Measurements from ENCODE around the gene WASF1.
"Not testable (repeated sequence)": the region's sequence is repeated elsewhere in the genome, so short reads cannot be mapped to it uniquely, and the experiment has no call there.

Gene WASF1

DNA sequence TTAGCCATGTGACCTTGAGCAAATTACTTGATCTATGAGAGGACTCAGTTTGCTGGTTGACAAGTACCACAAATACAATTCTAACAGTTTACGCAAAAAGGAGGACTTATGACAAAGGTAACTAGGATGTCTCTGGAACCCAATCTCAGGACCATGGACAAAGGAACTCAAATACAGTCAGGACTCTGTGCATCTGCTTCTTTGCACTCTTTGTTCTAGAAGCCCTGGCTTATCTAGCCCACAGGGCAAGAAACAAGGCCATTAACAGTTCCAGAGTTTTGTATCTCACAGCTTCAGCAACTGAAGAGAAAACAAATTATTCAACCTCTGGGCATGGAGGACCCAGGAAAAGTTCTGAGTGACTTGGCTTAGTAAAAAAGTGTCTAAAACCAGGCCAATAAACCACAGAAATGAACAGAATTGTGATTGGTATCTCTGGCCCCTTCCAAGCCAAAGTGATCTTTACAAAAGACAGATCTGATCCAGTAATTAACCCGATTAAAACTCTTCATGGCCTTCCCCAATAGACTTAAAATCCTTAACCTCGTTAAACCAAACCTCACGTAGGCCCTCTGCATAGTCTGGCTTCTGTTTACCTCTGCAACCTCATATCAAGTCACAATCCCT, 5.9 kb downstream of the WASF1 start:
- no peak for DNase-seq

DNA sequence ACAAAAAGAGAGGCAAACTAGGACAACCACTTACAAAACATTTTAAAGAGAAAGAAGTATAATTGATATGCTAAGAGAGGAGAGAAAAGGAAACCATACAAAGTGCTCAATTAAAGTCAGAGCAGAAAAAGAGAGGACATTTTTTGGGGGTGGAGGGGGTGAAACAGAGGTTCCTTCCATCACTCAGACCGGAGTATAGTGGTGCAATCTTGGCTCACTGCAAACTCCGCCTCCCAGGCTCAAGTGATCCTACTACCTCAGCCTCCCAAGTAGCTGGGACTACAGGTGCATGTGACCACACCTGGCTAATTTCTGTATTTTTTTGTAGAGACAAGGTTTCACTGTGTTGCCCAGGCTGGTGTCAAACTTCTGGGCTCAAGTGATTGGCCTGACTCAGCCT, 9.4 kb downstream of the WASF1 start:
- DNase-seq: no peak

DNA sequence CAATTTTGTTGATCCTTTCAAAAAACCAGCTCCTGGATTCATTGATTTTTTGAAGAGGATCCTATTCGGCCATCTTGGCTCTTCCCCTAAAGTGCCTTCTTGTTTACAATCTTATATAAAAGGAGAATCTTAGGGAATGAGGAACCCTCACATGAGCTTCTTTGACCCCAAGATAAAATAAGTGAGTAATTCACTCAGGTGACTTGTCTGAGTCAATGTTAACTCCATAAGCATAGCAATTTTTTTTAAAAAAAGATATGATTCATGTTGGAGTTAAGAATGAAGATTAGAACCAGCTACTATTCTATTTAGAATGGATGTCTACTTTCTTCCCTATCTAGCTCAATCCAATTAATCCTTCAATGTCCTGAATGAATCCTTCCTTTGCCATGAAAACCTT, 21.0 kb downstream of the WASF1 start:
- no peak for DNase-seq

DNA sequence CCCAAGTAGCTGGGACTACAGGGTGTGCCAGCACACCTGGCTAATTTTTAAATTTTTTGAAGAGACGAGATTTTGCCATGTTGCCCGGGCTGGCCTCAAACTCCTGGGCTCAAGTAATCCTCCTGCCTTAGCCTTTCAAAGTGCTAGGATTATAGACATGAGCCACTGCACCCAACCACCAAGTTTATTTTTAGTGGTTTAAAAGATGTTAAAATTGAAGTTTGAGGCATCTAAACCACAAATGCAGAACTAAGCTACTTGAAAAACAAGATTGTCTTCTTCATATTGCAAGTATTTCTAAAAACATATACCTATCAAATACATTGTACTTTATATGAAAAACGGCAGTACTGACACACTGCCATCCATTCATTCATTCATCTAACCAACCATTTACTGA, 31.6 kb downstream of the WASF1 start:
- no peak for DNase-seq

DNA sequence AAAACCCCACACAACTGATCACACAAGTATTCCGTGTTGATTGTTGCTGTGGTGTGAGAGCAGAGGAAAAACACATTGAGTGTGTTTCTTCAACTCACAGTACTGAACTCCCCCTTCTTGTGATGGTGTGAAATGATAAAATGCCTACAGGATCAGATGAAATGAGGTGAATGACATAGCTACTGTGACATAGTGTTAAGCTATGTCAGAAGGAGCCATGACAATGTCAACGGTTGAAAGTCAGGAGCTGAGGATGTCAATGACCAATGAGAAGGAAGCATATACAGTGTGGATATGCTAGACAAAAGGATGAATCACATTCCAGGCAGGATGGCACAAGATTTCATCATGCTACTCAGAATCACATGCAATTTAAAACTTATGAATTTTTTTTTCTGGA, 38.8 kb downstream of the WASF1 start:
- DNase-seq: no peak

DNA sequence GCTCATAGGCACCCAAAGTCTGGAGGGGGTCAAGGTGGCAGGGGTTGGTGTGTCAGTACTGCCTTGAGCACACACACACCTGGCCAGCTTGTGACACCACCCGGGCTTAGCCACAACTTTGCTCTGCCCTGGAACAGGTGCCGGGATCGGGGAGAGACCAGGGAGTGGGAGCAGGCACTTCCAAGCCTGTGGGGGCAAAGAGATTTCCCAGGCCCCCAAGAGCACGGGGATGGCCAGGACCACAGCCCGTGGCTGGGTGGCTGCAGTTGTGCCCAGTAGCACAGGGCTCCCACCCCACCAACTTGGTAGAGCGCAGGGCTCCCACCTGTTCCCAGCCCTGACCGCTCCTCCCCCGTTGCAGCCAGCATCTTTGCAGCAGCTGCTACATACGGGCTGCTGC, 40.4 kb downstream of the WASF1 start:
- no peak for DNase-seq

DNA sequence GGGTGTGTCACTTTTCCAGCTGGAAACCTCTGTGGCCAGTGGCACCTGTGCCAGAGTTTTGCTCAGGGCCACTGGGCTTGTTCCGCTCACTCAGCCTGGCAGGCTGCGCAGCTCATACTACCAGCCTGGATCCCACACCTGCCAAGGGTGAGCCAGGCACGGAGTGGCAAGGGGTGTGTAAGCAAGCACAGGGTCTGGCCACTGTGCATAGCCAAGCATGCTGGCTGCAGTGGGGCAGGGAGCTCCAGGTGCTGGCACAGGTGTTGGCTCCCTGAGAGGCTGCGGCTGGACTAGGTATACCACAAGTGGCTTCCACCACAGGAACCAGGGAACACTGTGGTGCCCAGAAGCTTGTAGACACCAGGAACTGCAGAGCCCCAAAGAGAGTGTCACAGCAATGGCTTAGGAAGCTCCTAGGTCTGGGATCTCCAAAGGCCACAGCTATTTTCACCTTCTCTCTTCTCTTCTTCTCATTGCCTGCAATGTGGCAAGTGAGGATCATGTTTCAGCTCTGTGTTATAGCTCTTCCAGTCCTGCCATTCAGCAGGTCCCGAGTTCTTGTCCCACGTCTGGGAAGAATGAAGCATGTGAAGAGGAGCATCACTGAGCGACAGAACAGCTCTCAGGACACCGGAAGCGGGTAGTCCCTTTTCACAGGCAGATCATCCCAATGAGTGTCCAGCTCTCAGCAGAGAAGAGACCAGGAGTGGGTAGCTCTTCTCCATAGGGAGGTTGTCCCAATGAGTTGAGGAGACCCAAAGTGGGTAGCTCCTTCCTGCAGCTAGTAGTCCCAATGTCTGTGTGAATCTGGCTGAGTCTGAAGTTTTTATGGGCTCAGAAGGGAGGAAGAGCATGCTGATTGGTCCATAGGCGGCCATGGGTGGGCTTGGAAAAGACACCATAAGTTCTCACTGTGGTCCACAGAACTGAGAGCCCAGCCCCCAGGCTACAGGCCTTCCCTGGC, 41.3 kb downstream of the WASF1 start:
- no peak for DNase-seq

DNA sequence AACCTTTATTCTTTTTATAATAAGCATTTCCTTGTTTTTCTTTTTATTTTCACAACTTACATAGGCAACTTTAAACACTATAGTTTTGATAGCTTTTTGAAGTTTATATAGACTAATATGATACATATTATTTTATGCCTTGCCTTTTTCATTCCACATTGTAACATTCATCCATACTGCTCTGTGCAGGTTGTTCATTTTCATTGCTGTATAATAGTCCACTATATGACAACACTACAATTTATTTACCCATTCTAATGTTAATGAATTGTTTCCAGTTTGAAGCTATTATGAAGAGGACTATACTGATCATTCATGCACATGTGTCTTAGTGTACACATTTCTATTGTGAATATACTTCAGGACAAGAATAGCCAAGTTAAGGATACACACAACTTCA, 49.1 kb downstream of the WASF1 start:
- DNase-seq: no peak

DNA sequence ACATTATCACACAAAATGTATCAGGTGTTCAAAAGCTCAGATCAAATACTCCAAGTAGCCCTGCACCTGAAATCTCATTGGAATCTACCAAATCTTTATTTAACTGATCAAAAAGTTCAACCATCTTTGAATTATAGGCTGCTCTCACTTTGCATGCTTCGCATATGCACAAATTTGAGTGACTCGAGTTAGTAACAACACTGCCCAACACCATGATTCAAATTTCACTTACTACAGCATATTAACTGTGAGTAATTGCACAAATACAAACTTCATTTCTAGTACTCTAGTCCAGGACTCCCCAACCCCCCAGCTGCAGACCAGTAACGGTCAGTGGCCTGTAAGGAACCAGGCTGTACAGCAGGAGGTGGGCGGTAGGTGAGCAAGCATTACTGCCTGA, 51.1 kb downstream of the WASF1 start:
- DNase-seq: no peak

DNA sequence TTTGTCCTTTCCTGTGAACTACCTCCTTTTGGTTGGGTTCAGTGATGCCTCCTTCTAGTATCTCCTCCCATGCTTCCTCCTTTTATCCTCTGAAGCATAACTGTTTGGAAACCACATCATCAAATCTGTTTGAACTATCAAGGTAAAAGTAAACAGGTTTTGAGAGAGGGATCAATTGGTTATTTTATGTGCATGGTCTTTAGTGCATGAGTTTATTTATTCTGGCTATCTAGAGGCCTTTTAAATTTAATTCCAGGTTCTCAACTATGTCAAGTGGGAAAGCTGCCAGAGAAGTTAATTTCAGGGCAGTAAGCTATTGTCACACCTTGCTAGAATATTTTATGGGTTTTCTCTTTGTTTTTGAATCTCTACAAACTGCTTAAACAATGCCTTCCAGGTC, 54.1 kb downstream of the WASF1 start:
- no peak for DNase-seq

DNA sequence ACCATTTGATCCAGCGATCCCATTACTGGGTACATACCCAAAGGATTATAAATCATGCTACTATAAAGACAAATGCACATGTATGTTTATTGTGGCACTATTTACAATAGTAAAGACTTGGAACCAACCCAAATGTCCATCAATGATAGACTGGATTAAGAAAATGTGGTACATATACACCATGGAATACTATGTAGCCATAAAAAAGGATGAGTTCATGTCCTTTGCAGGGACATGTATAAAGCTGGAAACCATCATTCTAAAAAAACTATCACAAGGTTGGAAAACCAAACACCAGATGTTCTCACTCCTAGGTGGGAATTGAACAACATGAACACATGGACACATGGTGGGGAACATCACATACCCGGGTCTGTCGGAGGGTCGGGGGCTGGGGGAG, 57.8 kb downstream of the WASF1 start:
- not testable (repeated sequence) for DNase-seq

DNA sequence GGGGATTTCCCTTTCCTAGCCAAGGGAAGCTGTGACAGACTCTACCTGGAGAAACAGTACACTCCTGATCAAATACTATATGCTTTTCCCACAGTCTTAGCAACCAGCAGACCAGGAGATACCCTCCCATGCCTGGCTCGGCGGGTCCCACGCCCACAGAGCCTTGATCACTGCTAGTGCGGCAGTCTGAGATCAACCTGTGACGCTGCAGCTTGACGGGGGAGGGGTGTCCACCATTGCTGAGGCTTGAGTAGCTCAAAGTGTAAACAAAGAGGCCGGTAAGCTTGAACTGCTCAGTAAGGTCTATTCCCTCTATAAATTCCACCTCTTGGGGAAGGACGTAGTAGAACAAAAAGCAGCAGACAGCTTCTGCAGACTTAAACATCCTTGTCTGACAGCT, 63.2 kb downstream of the WASF1 start:
- no peak for DNase-seq

DNA sequence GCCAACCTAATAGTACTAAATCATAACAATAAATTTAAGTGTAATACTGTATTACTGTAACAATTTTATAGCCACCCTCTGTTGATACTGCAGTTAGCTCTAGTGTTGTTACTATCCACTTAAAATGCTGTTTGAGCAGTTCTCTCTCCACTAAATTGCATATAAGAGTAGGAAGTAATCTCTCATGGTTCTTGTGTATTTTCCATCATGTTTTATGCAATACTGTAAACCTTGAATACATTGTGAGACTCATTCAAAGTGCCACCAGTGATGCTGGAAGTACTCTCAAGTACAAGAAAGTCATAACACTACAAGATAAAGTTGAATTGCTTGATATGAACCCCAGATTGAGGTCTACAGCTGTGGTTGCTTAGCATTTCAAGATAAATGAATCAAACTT, 65.5 kb downstream of the WASF1 start:
- DNase-seq: peak; percentile 13 to 18

DNA sequence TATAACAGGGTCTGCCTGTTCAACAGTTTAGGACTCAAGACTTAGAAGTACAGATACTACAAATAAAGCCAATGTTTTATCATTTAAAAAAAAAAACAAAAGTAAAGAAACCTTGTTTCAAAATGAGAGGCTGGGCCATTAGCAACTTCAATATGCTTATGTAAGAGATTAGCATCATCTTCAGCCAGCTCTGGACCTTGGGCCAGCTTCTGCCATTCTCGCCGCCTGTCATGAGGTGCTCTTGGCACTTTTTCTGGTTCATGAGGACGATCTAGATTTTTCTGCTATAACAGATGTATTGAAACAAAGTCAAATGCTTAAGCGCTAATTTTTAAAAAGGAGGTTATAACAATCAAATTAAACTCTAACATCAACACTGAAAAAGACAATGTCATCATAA, 74.2 kb downstream of the WASF1 start:
- DNase-seq: no peak

DNA sequence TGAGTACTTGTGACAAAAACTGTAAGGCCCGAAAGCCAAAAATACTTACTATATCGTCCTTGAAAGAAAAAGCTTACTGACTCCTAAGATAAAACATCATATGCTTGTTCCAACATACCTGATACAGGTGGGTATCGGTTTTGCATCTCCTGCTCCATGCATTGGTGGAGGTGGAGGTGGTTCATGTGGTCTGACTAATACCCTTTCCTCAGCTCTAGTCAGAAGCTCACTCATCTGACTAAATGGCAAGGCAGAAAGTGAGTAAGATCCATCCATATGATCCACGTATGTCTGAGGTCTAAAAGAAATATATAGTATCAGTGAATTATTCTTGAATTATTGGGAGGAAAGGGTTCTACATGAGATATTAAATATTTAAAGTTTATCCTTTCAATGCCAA, 76.2 kb downstream of the WASF1 start:
- no peak for DNase-seq

DNA sequence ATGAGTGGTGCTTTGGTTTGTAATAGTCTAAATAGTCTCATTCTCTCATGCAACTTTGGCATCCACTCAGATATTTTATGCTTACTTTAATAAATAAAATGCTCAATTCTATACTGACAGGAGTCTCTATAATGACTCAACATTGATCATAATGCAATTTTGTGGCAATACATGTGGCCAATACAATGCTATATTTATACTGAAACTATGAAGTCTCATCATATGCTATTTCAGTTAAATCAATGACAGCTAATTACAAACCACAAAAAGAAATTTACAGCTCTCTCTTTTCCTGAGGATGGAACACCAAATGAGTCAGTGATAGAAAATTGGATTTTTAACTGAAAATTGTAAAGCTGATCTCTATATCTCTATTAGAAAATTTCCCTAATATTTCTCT, 77.1 kb downstream of the WASF1 start:
- DNase-seq: no peak

DNA sequence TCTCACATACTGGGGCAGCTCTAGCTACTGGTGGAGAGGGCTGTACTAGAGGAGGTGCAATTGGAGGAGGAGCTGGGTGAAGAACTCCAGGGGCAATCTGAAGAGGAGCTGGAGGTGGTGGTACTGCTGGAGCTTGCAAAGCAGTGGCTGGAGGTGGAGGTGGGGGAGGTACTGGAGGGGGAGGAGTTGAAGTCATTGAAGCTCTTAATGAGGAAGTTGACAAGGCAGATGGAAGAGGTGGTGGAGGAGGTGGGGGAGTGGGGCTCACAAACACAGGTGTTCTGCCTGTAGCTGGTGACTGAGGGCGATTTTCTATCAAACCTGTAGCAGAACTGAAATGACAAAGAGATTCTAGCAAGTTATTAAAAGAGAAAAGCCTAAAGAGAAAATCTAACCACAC, 77.6 kb downstream of the WASF1 start:
- DNase-seq: no peak

DNA sequence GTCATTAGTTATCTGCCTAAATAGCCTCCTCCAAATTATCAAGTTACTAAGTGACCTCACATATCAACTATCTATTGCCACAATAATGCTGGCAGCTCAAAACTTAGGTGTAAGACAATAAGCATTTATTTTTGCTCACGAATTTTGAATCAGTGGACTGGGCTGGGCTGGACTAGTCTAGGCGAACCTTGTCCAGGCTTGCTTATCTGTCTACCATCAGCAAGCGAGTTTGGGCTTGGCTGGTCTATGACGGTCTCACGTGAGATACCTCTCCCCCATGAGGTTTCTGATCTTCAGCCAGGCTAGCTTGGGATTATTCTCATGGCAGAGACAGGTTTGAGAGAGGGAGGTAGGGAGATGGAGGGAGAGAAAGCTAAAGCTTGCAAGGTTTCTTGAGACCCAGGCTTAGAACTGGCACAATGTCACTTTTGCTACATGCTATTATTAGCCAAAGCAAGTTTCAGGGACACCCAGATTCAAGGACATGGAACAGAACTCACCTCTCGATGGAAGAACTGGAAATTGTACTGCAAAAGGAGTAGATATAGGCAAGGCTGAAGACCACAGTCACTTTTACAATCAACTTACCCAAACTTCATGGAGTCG, 80.9 kb downstream of the WASF1 start:
- no peak for DNase-seq

DNA sequence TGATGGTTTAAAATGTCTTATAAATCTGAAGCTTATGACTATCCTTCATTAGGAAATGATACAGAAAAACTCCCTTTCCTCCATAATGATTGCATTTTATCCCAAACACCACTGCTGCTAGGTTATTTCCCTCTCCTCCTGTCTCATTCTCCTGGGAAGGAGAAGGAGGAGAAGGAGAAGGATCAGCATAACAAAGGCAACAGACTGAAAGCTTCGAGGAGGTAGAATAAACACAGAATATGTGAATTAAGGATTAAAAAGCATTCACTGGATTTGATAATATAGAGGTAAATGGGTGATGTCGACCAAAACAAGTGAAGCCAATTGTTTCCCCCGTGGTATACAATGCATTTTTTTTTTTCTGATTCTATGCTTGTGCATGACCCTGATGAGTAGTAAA, 82.0 kb downstream of the WASF1 start:
- DNase-seq: peak in 1 of 2 donors; percentile 18

DNA sequence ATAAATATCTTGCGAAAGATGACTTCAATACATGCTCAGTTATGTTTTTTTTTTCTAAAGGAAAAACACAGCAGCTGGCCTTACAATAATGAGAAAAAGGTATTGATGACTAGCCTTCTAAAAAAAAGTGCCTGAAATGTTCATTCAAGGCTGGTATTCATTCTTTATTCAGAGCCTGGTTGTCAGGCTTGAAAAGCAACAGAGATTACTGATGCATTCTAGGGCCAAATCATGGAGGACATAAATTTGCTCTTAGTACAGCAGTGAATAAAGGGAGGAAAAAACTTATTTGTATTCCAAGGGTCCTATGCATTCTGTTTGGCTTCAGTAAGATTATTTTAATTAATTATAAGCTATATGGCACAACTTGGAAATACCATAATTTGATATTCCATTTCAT, 83.5 kb downstream of the WASF1 start:
- no peak for DNase-seq

DNA sequence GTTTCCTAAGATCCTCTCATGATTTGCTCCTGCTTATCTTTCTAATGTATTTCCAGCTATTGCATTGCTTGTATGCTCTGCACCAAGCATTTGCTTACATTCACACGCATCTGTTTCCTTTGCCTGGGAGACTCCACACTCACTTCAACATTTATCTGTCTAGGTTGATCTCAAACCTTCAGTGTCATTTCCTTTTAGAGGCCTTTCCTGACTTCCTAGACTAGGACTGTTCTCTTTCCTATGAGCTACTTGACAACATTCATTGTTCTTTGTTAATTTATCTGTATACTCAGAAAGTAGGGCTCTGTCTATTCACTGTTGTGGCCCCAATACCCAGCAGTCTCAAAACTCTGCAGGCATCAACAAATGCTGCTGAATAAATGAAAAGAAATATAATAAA, 84.4 kb downstream of the WASF1 start:
- no peak for DNase-seq

DNA sequence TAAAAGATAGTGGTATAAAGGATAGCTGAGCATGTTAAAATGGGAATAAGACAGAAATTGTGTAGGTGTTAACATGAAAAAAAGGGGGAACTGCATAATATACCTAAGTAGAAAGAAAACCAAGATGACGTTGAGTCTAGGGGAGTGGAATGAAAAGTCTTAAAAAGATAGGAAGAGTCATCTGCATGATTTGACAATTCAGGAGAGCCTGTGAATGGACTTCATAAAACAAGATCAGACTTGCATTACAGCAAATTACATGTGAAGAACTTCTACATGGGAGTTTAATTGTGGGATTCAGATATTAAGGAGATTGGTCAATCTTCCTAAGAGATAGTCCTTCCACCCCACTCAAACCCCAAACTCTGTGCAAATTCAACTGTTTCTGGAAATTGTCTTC, 85.5 kb downstream of the WASF1 start:
- peak in 1 of 2 donors; percentile 10 for DNase-seq

DNA sequence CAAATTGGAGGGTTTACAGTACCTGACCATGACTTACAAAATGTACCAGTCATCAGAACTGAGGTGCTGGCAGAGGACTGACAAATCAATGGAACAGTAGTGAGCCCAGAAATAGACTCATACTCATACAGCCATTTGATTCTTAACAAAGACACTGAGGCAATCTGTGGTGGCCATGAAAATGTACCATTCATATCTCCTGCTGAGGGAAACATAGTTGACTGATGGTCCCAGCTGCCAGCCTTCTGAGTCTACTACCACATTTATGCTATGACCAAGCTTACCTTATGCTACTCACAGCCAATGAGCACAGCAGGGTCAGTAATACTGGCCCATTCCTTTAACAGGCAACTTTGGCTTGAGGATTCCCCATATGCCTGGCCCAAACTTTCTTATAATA, 88.6 kb downstream of the WASF1 start:
- no peak for DNase-seq

DNA sequence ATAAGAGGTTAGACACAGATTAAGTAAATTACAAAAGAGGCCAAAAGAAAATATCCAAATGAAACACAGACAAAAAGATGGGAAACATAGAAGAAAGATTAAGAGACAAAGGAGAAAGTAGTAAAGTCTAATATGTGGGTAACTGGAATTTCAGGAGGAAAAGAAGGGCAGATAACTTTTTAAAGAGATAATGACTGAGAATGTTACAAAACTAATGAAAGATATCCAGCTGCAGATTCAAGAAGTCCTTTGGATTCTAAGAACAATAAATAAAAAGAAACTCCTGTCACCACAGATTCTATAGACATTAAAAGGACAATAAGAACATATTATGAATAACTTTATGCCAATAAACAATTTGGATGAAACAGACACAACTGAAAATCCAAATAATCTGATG, 90.1 kb downstream of the WASF1 start:
- DNase-seq: no peak
